GM21515 (cell line): ENCODE results near the gene CDK14.

Source experiments
- ATAC-seq: cut with Tn5 transposase; IDR thresholded peaks from one replicate; pipeline ENCODE4 v1.9.1; 2021; ENCODE audit not compliant: unreplicated experiment

CDK14 gene

GRCh38 chr7:91239772-91240171 is 643.7 kb downstream of the CDK14 start:
- no peak for ATAC-seq

GRCh38 chr7:91240376-91240941 is 644.3 kb downstream of the CDK14 start:
- ATAC-seq, result no peak

- ATAC-seq, result no peak
Observed at GRCh38 chr7:91242097-91242844, 646.1 kb downstream of the CDK14 start.

GRCh38 chr7:91243591-91244301 is 647.6 kb downstream of the CDK14 start:
- no peak for ATAC-seq

- no peak for ATAC-seq
Observed at GRCh38 chr7:91247500-91247899, 651.4 kb downstream of the CDK14 start.

GRCh38 chr7:91248996-91249395 is 652.9 kb downstream of the CDK14 start:
- ATAC-seq, result no peak

GRCh38 chr7:91249506-91250233 is 653.5 kb downstream of the CDK14 start:
- no peak for ATAC-seq

GRCh38 chr7:91250706-91251105 is 654.6 kb downstream of the CDK14 start:
- ATAC-seq, result no peak

GRCh38 chr7:91251877-91252276 is 655.8 kb downstream of the CDK14 start:
- ATAC-seq, result no peak
